ENCODE measurements around the gene RPP38. TPM values are rescaled to one million over a fixed set of nuclear protein-coding genes. Genes with fewer than 3 reads are reported as not detected.

Gene RPP38
- polyA plus RNA-seq, 1 experiment = 20.8 TPM

- no peak overlapping the region for H3K27ac ChIP-seq (ENCODE audit: low read depth, low read length)
- TF ChIP-seq CTCF (IDR thresholded peaks at IDR 0.05; ENCODE audit: low read depth, low read length) = no peak
- DNase-seq (ENCODE audit: low read depth, low spot score) = no peak
- H3K4me3 ChIP-seq (ENCODE audit: low read depth, low read length) = no peak overlapping the region
- H3K9me3 ChIP-seq (ENCODE audit: control insufficient read depth, insufficient read depth, low read length) = no peaks in the 10 kb centered on the region
- no peaks in the 10 kb centered on the region for H3K27me3 ChIP-seq (ENCODE audit: control insufficient read depth, insufficient read depth, low read length)
- POLR2A ChIA-PET = no interaction called here
- CTCF ChIA-PET = interaction anchor here (0.6 to 0.8 kb wide), 4 partner anchors 10 to 595 kb away, joined by 3 to 5 read pairs (median 4); partner anchors contain the start of gene ITGA8
Observed at GRCh38 chr10:15147594-15148392, 50.6 kb downstream of the RPP38 start.

GRCh38 chr10:15149042-15149771 lies 52.1 kb downstream of the RPP38 start:
- CTCF ChIA-PET = no interaction called here

GRCh38 chr10:15150563-15150962 lies 53.4 kb downstream of the RPP38 start:
- DNase-seq (ENCODE audit: low read depth, low spot score) = no peak
- ChIA-PET CTCF (no interaction called here), POLR2A (no interaction called here)
- no peak for TF ChIP-seq CTCF (IDR thresholded peaks at IDR 0.05; ENCODE audit: low read depth, low read length)
- Histone ChIP-seq H3K27me3 (ENCODE audit: control insufficient read depth, insufficient read depth, low read length) (no peaks in the 10 kb centered on the region), H3K27ac (ENCODE audit: low read depth, low read length) (no peak overlapping the region), H3K4me3 (ENCODE audit: low read depth, low read length) (no peak overlapping the region), H3K9me3 (ENCODE audit: control insufficient read depth, insufficient read depth, low read length) (no peaks in the 10 kb centered on the region)

More at GRCh38 chr10:15149042-15149771, 52.1 kb downstream of the RPP38 start:
- Histone ChIP-seq H3K27me3 (ENCODE audit: control insufficient read depth, insufficient read depth, low read length) (no peaks in the 10 kb centered on the region), H3K9me3 (ENCODE audit: control insufficient read depth, insufficient read depth, low read length) (no peaks in the 10 kb centered on the region), H3K27ac (ENCODE audit: low read depth, low read length) (no peak overlapping the region), H3K4me3 (ENCODE audit: low read depth, low read length) (no peak overlapping the region)
- no peak for TF ChIP-seq CTCF (IDR thresholded peaks at IDR 0.05; ENCODE audit: low read depth, low read length)
- DNase-seq (ENCODE audit: low read depth, low spot score) = no peak
- POLR2A ChIA-PET = no interaction called here

- TF ChIP-seq CTCF (IDR thresholded peaks at IDR 0.05; ENCODE audit: low read depth, low read length) = no peak
- POLR2A ChIA-PET = no interaction called here
- no peaks in the 10 kb centered on the region; the same call in 1 of the 2 replicates for H3K9me3 ChIP-seq (ENCODE audit: control insufficient read depth, insufficient read depth, low read length)
- DNase-seq (ENCODE audit: low read depth, low spot score) = no peak
- no peak overlapping the region for H3K27ac ChIP-seq (ENCODE audit: low read depth, low read length)
- H3K27me3 ChIP-seq (ENCODE audit: control insufficient read depth, insufficient read depth, low read length) = no peaks in the 10 kb centered on the region
- no peak overlapping the region for H3K4me3 ChIP-seq (ENCODE audit: low read depth, low read length)
- CTCF ChIA-PET = interaction anchor here (0.5 to 1.5 kb wide), 3 partner anchors 15 to 265 kb away, joined by 3 to 5 read pairs (median 4); partner anchors contain the start of gene NMT2
Observed at GRCh38 chr10:15152556-15152955, 55.4 kb downstream of the RPP38 start.

Other genes with a start within 250 kb of the RPP38 start
- 6.2 and 9.0 TPM in 2 replicates for gene SUV39H2, start 218.5 kb upstream of the RPP38 start, polyA plus RNA-seq (2011; rRNA removed)
- gene DCLRE1C, start 143.3 kb upstream of the RPP38 start, polyA plus RNA-seq (2011; rRNA removed) = 5.5 and 6.4 TPM in 2 replicates
- 0.21 TPM in 1 of 2 replicates, not detected in the other for gene MEIG1, start 138.0 kb upstream of the RPP38 start, polyA plus RNA-seq (2011; rRNA removed)
- gene OLAH, start 53.4 kb upstream of the RPP38 start, polyA plus RNA-seq (2011; rRNA removed) = 0.12 TPM in 1 of 2 replicates, not detected in the other
- gene ACBD7, start 8.6 kb upstream of the RPP38 start, polyA plus RNA-seq (2011; rRNA removed) = 0.58 and 0.67 TPM in 2 replicates
- 36.3 and 38.2 TPM in 2 replicates for gene NMT2, start 71.3 kb downstream of the RPP38 start, polyA plus RNA-seq (2011; rRNA removed)